Mesothelial cell of epicardium (in vitro differentiated cells): ENCODE data around the gene HTR7. TPM values are rescaled to one million over a fixed set of nuclear protein-coding genes. Genes with fewer than 3 reads are reported as not detected.

Source experiments
- DNase-seq, 2 experiments: peaks; one replicate each; pipeline ENCODE4 v3.0.0; 2021; ENCODE audit warnings: low spot score in 2 of 2; ENCODE audit not compliant: unreplicated experiment in 2 of 2
- H3K27ac Mint-ChIP-seq: 2 replicates; pipeline ENCODE4 v1.8.0; 2021; ENCODE audit warnings: mixed read lengths
- H3K27me3 Mint-ChIP-seq: 2 replicates; pipeline ENCODE4 v1.8.0; 2021; ENCODE audit warnings: low read depth, mixed read lengths
- H3K36me3 Mint-ChIP-seq: 2 replicates; pipeline ENCODE4 v1.8.0; 2021; ENCODE audit warnings: mixed read lengths
- H3K4me1 Mint-ChIP-seq: 2 replicates; pipeline ENCODE4 v1.8.0; 2021; ENCODE audit warnings: mixed read lengths
- H3K4me3 Mint-ChIP-seq: 2 replicates; pipeline ENCODE4 v1.8.0; 2021; ENCODE audit warnings: mild to moderate bottlenecking, moderate library complexity, mixed read lengths
- H3K9me3 Mint-ChIP-seq: 2 replicates; pipeline ENCODE4 v1.8.0; 2021; ENCODE audit warnings: mixed read lengths
- CTCF ChIP-seq: fragments of 200-600 bp; sonication (generic); IDR thresholded peaks from one replicate; pipeline ENCODE4 v1.5.0; 2021; ENCODE audit warnings: antibody characterized with exemption; ENCODE audit not compliant: unreplicated experiment
- total RNA-seq: library from RNA; stranded (reverse); gene quantifications from 3 replicates; pipeline ENCODE4 v1.2.1, GENCODE V29; 2021

The HTR7 gene
- total RNA-seq, 1 donor from 2014 or later: 3.4 TPM

- H3K27me3 Mint-ChIP-seq: peaks cover 3% of the 10 kb centered on the region
Observed at GRCh38 chr10:90847436-90847835, 10.4 kb downstream of the HTR7 start.

GRCh38 chr10:90846746-90847145, 11.1 kb downstream of the HTR7 start:
- Mint-ChIP-seq H3K9me3 (peaks cover 17% of the 10 kb centered on the region), H3K4me3 (no peak overlapping the region), H3K4me1 (no peaks in the 10 kb centered on the region), H3K27ac (no peak overlapping the region), H3K27me3 (peaks cover 3% of the 10 kb centered on the region), H3K36me3 (peaks cover 13% of the 10 kb centered on the region)
- no peak for TF ChIP-seq CTCF
- DNase-seq: no peak

More at GRCh38 chr10:90847436-90847835, 10.4 kb downstream of the HTR7 start:
- peaks cover 24% of the 10 kb centered on the region for H3K9me3 Mint-ChIP-seq
- no peak overlapping the region for H3K4me3 Mint-ChIP-seq
- H3K4me1 Mint-ChIP-seq: no peaks in the 10 kb centered on the region
- no peak overlapping the region for H3K27ac Mint-ChIP-seq
- peaks cover 15% of the 10 kb centered on the region for H3K36me3 Mint-ChIP-seq
- DNase-seq: no peak
- TF ChIP-seq CTCF: no peak

GRCh38 chr10:90845726-90846125, 12.1 kb downstream of the HTR7 start:
- Mint-ChIP-seq H3K9me3 (peaks cover 11% of the 10 kb centered on the region), H3K36me3 (peaks cover 6% of the 10 kb centered on the region), H3K27ac (no peak overlapping the region), H3K27me3 (peaks cover 3% of the 10 kb centered on the region), H3K4me1 (no peaks in the 10 kb centered on the region), H3K4me3 (no peak overlapping the region)
- TF ChIP-seq CTCF: no peak
- no peak for DNase-seq

GRCh38 chr10:90842725-90843124, 15.1 kb downstream of the HTR7 start:
- DNase-seq: no peak
- no peaks in the 10 kb centered on the region for H3K9me3 Mint-ChIP-seq
- no peak overlapping the region for H3K4me3 Mint-ChIP-seq
- H3K36me3 Mint-ChIP-seq: no peaks in the 10 kb centered on the region
- no peak overlapping the region for H3K27ac Mint-ChIP-seq
- peaks cover 5% of the 10 kb centered on the region for H3K27me3 Mint-ChIP-seq
- no peaks in the 10 kb centered on the region for H3K4me1 Mint-ChIP-seq
- TF ChIP-seq CTCF: no peak

- Mint-ChIP-seq H3K27ac (no peak overlapping the region), H3K36me3 (no peaks in the 10 kb centered on the region)
- no peak for TF ChIP-seq CTCF
Observed at GRCh38 chr10:90837486-90837885, 20.4 kb downstream of the HTR7 start.

GRCh38 chr10:90834326-90834725, 23.5 kb downstream of the HTR7 start:
- no peaks in the 10 kb centered on the region for H3K36me3 Mint-ChIP-seq

More at GRCh38 chr10:90837486-90837885, 20.4 kb downstream of the HTR7 start:
- Mint-ChIP-seq H3K27me3 (peaks cover 2% of the 10 kb centered on the region), H3K4me3 (no peak overlapping the region), H3K9me3 (no peaks in the 10 kb centered on the region), H3K4me1 (no peaks in the 10 kb centered on the region)
- no peak for DNase-seq

More at GRCh38 chr10:90834326-90834725, 23.5 kb downstream of the HTR7 start:
- H3K4me1 Mint-ChIP-seq: no peaks in the 10 kb centered on the region
- no peak overlapping the region for H3K4me3 Mint-ChIP-seq
- no peaks in the 10 kb centered on the region for H3K27me3 Mint-ChIP-seq
- no peak overlapping the region for H3K27ac Mint-ChIP-seq
- DNase-seq: no peak
- peaks cover 3% of the 10 kb centered on the region for H3K9me3 Mint-ChIP-seq
- TF ChIP-seq CTCF: no peak
